ENCODE data around the gene PDK1. TPM values are rescaled to one million over a fixed set of nuclear protein-coding genes. Genes with fewer than 3 reads are reported as not detected.

PDK1 gene
- total RNA-seq, 1 experiment from 2014 or later, result 6.8 TPM

GRCh38 chr2:172510548-172510947, 45.3 kb upstream of the PDK1 start:
- Histone ChIP-seq H3K4me3 (ENCODE audit: low read depth, low read length, poor library complexity, severe bottlenecking) (no peak overlapping the region), H3K36me3 (ENCODE audit: insufficient read depth, low read length, poor library complexity, severe bottlenecking) (no peaks in the 10 kb centered on the region), H3K4me1 (ENCODE audit: insufficient read depth, low read length, poor library complexity, severe bottlenecking) (no peaks in the 10 kb centered on the region), H3K27ac (ENCODE audit: low read depth, low read length, poor library complexity, severe bottlenecking) (no peak overlapping the region), H3K9me3 (ENCODE audit: low read depth, low read length, poor library complexity, severe bottlenecking) (peaks cover 14% of the 10 kb centered on the region), H3K27me3 (replicated peaks; ENCODE audit: insufficient read depth, low read depth, low read length, poor library complexity) (no peaks in the 10 kb centered on the region)
- TF ChIP-seq CTCF (conservative IDR thresholded peaks at IDR 0.05; ENCODE audit: low read depth, low read length) (no peak), EZH2 (IDR thresholded peaks at IDR 0.05; ENCODE audit: borderline replicate concordance, low read depth, low read length, poor library complexity, severe bottlenecking) (no peak)
- POLR2A ChIA-PET (ENCODE audit: low non-redundant PET), result no interaction called here
- no peak for DNase-seq (ENCODE audit: low spot score)
- intact Hi-C loops (cut with micrococcal nuclease; ENCODE audit: unreplicated experiment), result no loop called here
- CTCF ChIA-PET, result no interaction called here
- no TSS peak for BruUV-seq (replicated peaks)

GRCh38 chr2:172512810-172513523, 42.9 kb upstream of the PDK1 start:
- no peak for TF ChIP-seq EZH2 (IDR thresholded peaks at IDR 0.05; ENCODE audit: borderline replicate concordance, low read depth, low read length, poor library complexity, severe bottlenecking)
- TF ChIP-seq CTCF (conservative IDR thresholded peaks at IDR 0.05; ENCODE audit: low read depth, low read length), result no peak
- no TSS peak for BruUV-seq (replicated peaks)
- no peaks in the 10 kb centered on the region for H3K36me3 ChIP-seq (ENCODE audit: insufficient read depth, low read length, poor library complexity, severe bottlenecking)
- no peaks in the 10 kb centered on the region for H3K4me1 ChIP-seq (ENCODE audit: insufficient read depth, low read length, poor library complexity, severe bottlenecking)
- no peak overlapping the region for H3K27ac ChIP-seq (ENCODE audit: low read depth, low read length, poor library complexity, severe bottlenecking)
- H3K9me3 ChIP-seq (ENCODE audit: low read depth, low read length, poor library complexity, severe bottlenecking), result peaks cover 14% of the 10 kb centered on the region
- no peaks in the 10 kb centered on the region for H3K27me3 ChIP-seq (replicated peaks; ENCODE audit: insufficient read depth, low read depth, low read length, poor library complexity)
- H3K4me3 ChIP-seq (ENCODE audit: low read depth, low read length, poor library complexity, severe bottlenecking), result no peak overlapping the region
- DNase-seq (ENCODE audit: low spot score), result no peak
- POLR2A ChIA-PET (ENCODE audit: low non-redundant PET), result no interaction called here
- intact Hi-C loops (cut with micrococcal nuclease; ENCODE audit: unreplicated experiment), result no loop called here
- CTCF ChIA-PET, result no interaction called here

GRCh38 chr2:172513524-172513900, 42.4 kb upstream of the PDK1 start:
- Histone ChIP-seq H3K4me1 (ENCODE audit: insufficient read depth, low read length, poor library complexity, severe bottlenecking) (no peaks in the 10 kb centered on the region), H3K27me3 (replicated peaks; ENCODE audit: insufficient read depth, low read depth, low read length, poor library complexity) (no peaks in the 10 kb centered on the region), H3K36me3 (ENCODE audit: insufficient read depth, low read length, poor library complexity, severe bottlenecking) (no peaks in the 10 kb centered on the region), H3K9me3 (ENCODE audit: low read depth, low read length, poor library complexity, severe bottlenecking) (peaks cover 14% of the 10 kb centered on the region), H3K4me3 (ENCODE audit: low read depth, low read length, poor library complexity, severe bottlenecking) (no peak overlapping the region), H3K27ac (ENCODE audit: low read depth, low read length, poor library complexity, severe bottlenecking) (no peak overlapping the region)
- no peak for TF ChIP-seq EZH2 (IDR thresholded peaks at IDR 0.05; ENCODE audit: borderline replicate concordance, low read depth, low read length, poor library complexity, severe bottlenecking)
- no peak for TF ChIP-seq CTCF (conservative IDR thresholded peaks at IDR 0.05; ENCODE audit: low read depth, low read length)
- ChIA-PET POLR2A (ENCODE audit: low non-redundant PET) (no interaction called here), CTCF (no interaction called here)
- BruUV-seq (replicated peaks), result no TSS peak
- intact Hi-C loops (cut with micrococcal nuclease; ENCODE audit: unreplicated experiment), result no loop called here
- DNase-seq (ENCODE audit: low spot score), result no peak

All from A673 (cell line).